Mucosa of descending colon (tissue), 3 donors: Measurements from ENCODE around the gene CWC27. TPM values are rescaled to one million over a fixed set of nuclear protein-coding genes. Genes with fewer than 3 reads are reported as not detected.
A peak's percentile ranks its signal among the peaks of the same experiment; 100 is the strongest.
"Not testable (repeated sequence)": the region's sequence is repeated elsewhere in the genome, so short reads cannot be mapped to it uniquely, and the experiment has no call there.

Source experiments
- ATAC-seq: fragments of 200-7000 bp; cut with Tn5 transposase; one replicate; pipeline ENCODE4 v1.9.1; 2020; ENCODE audit warnings: mild to moderate bottlenecking, moderate library complexity
- DNase-seq, 3 donors: peaks; one replicate each; pipeline ENCODE4 v3.0.0-alpha.2; 2020
- H3K36me3 ChIP-seq: fragments of 200-600 bp; one replicate; pipeline ENCODE4 v1.8.0; 2021; ENCODE audit warnings: low read depth, mild to moderate bottlenecking
- H3K4me1 ChIP-seq: fragments of 200-600 bp; one replicate; pipeline ENCODE4 v1.8.0; 2021; ENCODE audit warnings: low read depth, mild to moderate bottlenecking
- H3K4me3 ChIP-seq: fragments of 200-600 bp; one replicate; pipeline ENCODE4 v1.8.0; 2021; ENCODE audit warnings: mild to moderate bottlenecking
- H3K9me3 ChIP-seq: fragments of 200-600 bp; one replicate; pipeline ENCODE4 v1.8.0; 2021; ENCODE audit warnings: mild to moderate bottlenecking
- CTCF ChIP-seq: fragments of 200-600 bp; IDR thresholded peaks from one replicate; pipeline ENCODE4 v1.8.0; 2022; ENCODE audit warnings: antibody characterized with exemption, mild to moderate bottlenecking
- intact Hi-C, 2 donors: fragments of 100-400 bp; cut with DNase I in 1 of 2; cut with micrococcal nuclease in 1 of 2; formaldehyde crosslinking; loops; one replicate each; pipeline versions ENCODE4 v1.11.0 to v1.11.1; 2022; cut with DNase I, micrococcal nuclease
- total RNA-seq, 3 donors: library from RNA; stranded (reverse); fragmentation: NEBNext Ultra II Directional in 2 of 3; extraction: Animal tissue kit (Norgen Biotek cat#: 25700) in 2 of 3; gene quantifications; one replicate each; pipeline versions ENCODE4 v1.2.1 to v1.2.4, GENCODE V29; 2021 to 2023
- donor health status: DM: no; HTN: no; CAD: no; lungs with moderate emphysema.
- donor health status: DM: no; HTN: no; CAD: no.
- donor health status: DM: no; HTN: yes; CAD: no.

Gene CWC27
- total RNA-seq, 3 donors from 2014 or later = 15.1 to 21.7 (median 15.2) TPM

GRCh38 chr5:64899838-64900237 is 131.1 kb downstream of the CWC27 start:
- ATAC-seq (no peak), DNase-seq (no peak)
- H3K4me1 ChIP-seq = no peaks in the 10 kb centered on the region
- peaks cover 5% of the 10 kb centered on the region for H3K9me3 ChIP-seq
- no peak for TF ChIP-seq CTCF
- no peak overlapping the region for H3K4me3 ChIP-seq
- intact Hi-C loops = no loop called here
- H3K36me3 ChIP-seq = no peaks in the 10 kb centered on the region

- intact Hi-C loops = no loop called here
- TF ChIP-seq CTCF = no peak
- no peak overlapping the region for H3K4me3 ChIP-seq
- DNase-seq (no peak), ATAC-seq (peak; percentile 79)
- peaks cover 5% of the 10 kb centered on the region for H3K9me3 ChIP-seq
- H3K4me1 ChIP-seq = no peaks in the 10 kb centered on the region
- no peaks in the 10 kb centered on the region for H3K36me3 ChIP-seq
Measured at GRCh38 chr5:64900618-64901017, 131.9 kb downstream of the CWC27 start.

GRCh38 chr5:64907399-64907798 is 138.7 kb downstream of the CWC27 start:
- H3K4me3 ChIP-seq, ATAC-seq, DNase-seq, H3K4me1 ChIP-seq, intact Hi-C loops, H3K9me3 ChIP-seq, H3K36me3 ChIP-seq: not testable (repeated sequence)

- Histone ChIP-seq H3K9me3 (peaks cover 12% of the 10 kb centered on the region), H3K36me3 (no peaks in the 10 kb centered on the region), H3K4me3 (no peak overlapping the region), H3K4me1 (no peaks in the 10 kb centered on the region)
- intact Hi-C loops = no loop called here
- no peak for TF ChIP-seq CTCF
- ATAC-seq = no peak
- no peak for DNase-seq
Measured at GRCh38 chr5:64914396-64914795, 145.7 kb downstream of the CWC27 start.

- intact Hi-C loops = no loop called here
- peaks cover 28% of the 10 kb centered on the region for H3K9me3 ChIP-seq
- no peak overlapping the region for H3K4me3 ChIP-seq
- TF ChIP-seq CTCF = no peak
- DNase-seq (no peak), ATAC-seq (no peak)
- no peaks in the 10 kb centered on the region for H3K4me1 ChIP-seq
- no peaks in the 10 kb centered on the region for H3K36me3 ChIP-seq
Measured at GRCh38 chr5:64918083-64918482, 149.4 kb downstream of the CWC27 start.

GRCh38 chr5:64921386-64921785 is 152.7 kb downstream of the CWC27 start:
- TF ChIP-seq CTCF = no peak
- intact Hi-C loops = no loop called here
- Histone ChIP-seq H3K36me3 (no peaks in the 10 kb centered on the region), H3K9me3 (peaks cover 28% of the 10 kb centered on the region), H3K4me1 (no peaks in the 10 kb centered on the region), H3K4me3 (no peak overlapping the region)
- no peak for DNase-seq
- no peak for ATAC-seq
